B cell (primary cell): Measurements from ENCODE around the gene ZNF621. TPM values are rescaled to one million over a fixed set of nuclear protein-coding genes. Genes with fewer than 3 reads are reported as not detected.
A peak's percentile ranks its signal among the peaks of the same experiment; 100 is the strongest.

Source experiments
- ATAC-seq: fragments of 200-7000 bp; cut with Tn5 transposase; one replicate; pipeline ENCODE4 v1.10.0; 2021; ENCODE audit warnings: low read depth, mild to moderate bottlenecking, moderate number of reproducible peaks, moderate library complexity
- CTCF ChIA-PET: fragments of 350-600 bp; sonication (Branson Sonifier 250); formaldehyde crosslinking; loops from one replicate; lab custom pipeline; 2021; ENCODE audit warnings: antibody characterized with exemption, inconsistent platforms; lab: Charles Lee
- POLR2A ChIA-PET: fragments of 350-600 bp; sonication (Branson Sonifier 250); formaldehyde crosslinking; loops from one replicate; lab custom pipeline; 2021; ENCODE audit warnings: antibody characterized with exemption; lab: Charles Lee
- DNase-seq: peaks from one replicate; pipeline ENCODE4 v3.0.0; 2013
- H2AFZ ChIP-seq: 2 replicates; pipeline ENCODE4 v1.6.1; 2012; ENCODE audit warnings: mild to moderate bottlenecking, low read depth, low read length; ENCODE audit not compliant: insufficient read depth, poor library complexity, severe bottlenecking
- H3K27ac ChIP-seq, 2 donors: 1 replicate in 1 of 2; 2 replicates in 1 of 2; pipeline ENCODE4 v1.5.1; 2012 to 2013; ENCODE audit warnings: low read length in 2 of 2, mild to moderate bottlenecking in 2 of 2, moderate library complexity in 1 of 2
- H3K27me3 ChIP-seq, 4 experiments: fragments of 200-600 bp in 1 of 4; sonication (generic) in 1 of 4; replicated peaks in 1 of 4; 1 replicate in 2 of 4; 2 replicates in 2 of 4; pipeline versions ENCODE4 v1.6.1 to v1.7.0; 2013 to 2016; ENCODE audit warnings: low read length in 3 of 4, mild to moderate bottlenecking in 2 of 4, mixed read lengths in 1 of 4, moderate library complexity in 1 of 4; ENCODE audit not compliant: insufficient read depth in 4 of 4, control insufficient read depth in 3 of 4; ENCODE audit errors: control extremely low read depth in 1 of 4
- H3K36me3 ChIP-seq, 2 experiments: replicated peaks in 1 of 2; 1 replicate in 1 of 2; 2 replicates in 1 of 2; pipeline versions ENCODE4 v1.6.1 to v1.7.1; 2013; ENCODE audit warnings: low read length in 1 of 2; ENCODE audit not compliant: insufficient read depth in 2 of 2, control insufficient read depth in 1 of 2; ENCODE audit errors: control extremely low read depth in 1 of 2, extremely low read depth in 1 of 2
- H3K4me1 ChIP-seq, 2 donors: fragments of 200-600 bp in 1 of 2; sonication (generic) in 1 of 2; 1 replicate in 1 of 2; 2 replicates in 1 of 2; pipeline versions ENCODE4 v1.5.1 to v1.6.1; 2013 to 2017; ENCODE audit warnings: low read length in 2 of 2; ENCODE audit not compliant: control insufficient read depth in 2 of 2, insufficient read depth in 2 of 2
- H3K4me2 ChIP-seq: replicated peaks from 2 replicates; pipeline ENCODE3; 2012; ENCODE audit warnings: mild to moderate bottlenecking, low read depth, low read length; ENCODE audit not compliant: poor library complexity, severe bottlenecking
- H3K4me3 ChIP-seq, 5 experiments: fragments of 200-600 bp in 1 of 5; sonication (generic) in 1 of 5; 1 replicate in 3 of 5; 2 replicates in 2 of 5; pipeline versions ENCODE4 v1.5.1 to v1.7.0; 2011 to 2016; ENCODE audit warnings: low read length in 4 of 5, mild to moderate bottlenecking in 4 of 5, low read depth in 2 of 5, control low read depth in 1 of 5, moderate library complexity in 1 of 5; ENCODE audit not compliant: insufficient read depth in 1 of 5; ENCODE audit errors: control extremely low read depth in 1 of 5, extremely low read depth in 1 of 5
- H3K79me2 ChIP-seq: fragments of 200-600 bp; sonication (generic); one replicate; pipeline ENCODE4 v1.6.0; 2016; ENCODE audit warnings: low read length; ENCODE audit not compliant: control insufficient read depth, insufficient read depth
- H3K9ac ChIP-seq: fragments of 200-600 bp; sonication (generic); 2 replicates; pipeline ENCODE4 v1.6.1; 2017; ENCODE audit warnings: mild to moderate bottlenecking, low read length, moderate library complexity
- H3K9me3 ChIP-seq, 3 donors: one replicate each; pipeline versions ENCODE4 v1.6.1 to v1.7.1; 2013; ENCODE audit warnings: low read length in 2 of 3; ENCODE audit not compliant: control insufficient read depth in 2 of 3, insufficient read depth in 1 of 3; ENCODE audit errors: control extremely low read depth in 1 of 3
- H4K20me1 ChIP-seq: 2 replicates; pipeline ENCODE4 v1.6.0; 2012; ENCODE audit warnings: mild to moderate bottlenecking, low read length; ENCODE audit not compliant: insufficient read depth, control insufficient read depth, poor library complexity, severe bottlenecking
- H3K27ac Mint-ChIP-seq: one replicate; pipeline ENCODE4 v1.8.0; 2021; ENCODE audit warnings: mixed read lengths
- H3K27me3 Mint-ChIP-seq: one replicate; pipeline ENCODE4 v1.8.0; 2021; ENCODE audit warnings: mixed read lengths
- H3K4me1 Mint-ChIP-seq: one replicate; pipeline ENCODE4 v1.8.0; 2021; ENCODE audit warnings: mixed read lengths
- H3K4me3 Mint-ChIP-seq: one replicate; pipeline ENCODE4 v1.8.0; 2021; ENCODE audit warnings: mixed read lengths
- H3K9me3 Mint-ChIP-seq: one replicate; pipeline ENCODE4 v1.8.0; 2022; ENCODE audit warnings: mixed read lengths; ENCODE audit not compliant: insufficient read depth
- EZH2 ChIP-seq: IDR thresholded peaks from 2 replicates; pipeline ENCODE4 v1.6.1; 2012; ENCODE audit warnings: borderline replicate concordance, low read depth, mild to moderate bottlenecking, moderate library complexity, low read length; ENCODE audit not compliant: insufficient read depth, poor library complexity, severe bottlenecking
- WGBS: methylation state at CpG from one replicate; pipeline ENCODE4 v1.1.5; 2013; ENCODE audit warnings: missing lambda C conversion rate; ENCODE audit not compliant: insufficient coverage; 5-methylcytosine and 5-hydroxymethylcytosine counted together
- intact Hi-C: fragments of 100-400 bp; cut with micrococcal nuclease; formaldehyde crosslinking; loops from one replicate; pipeline ENCODE4 v1.10.0; 2022
- polyA plus RNA-seq: library from polyadenylated mRNA; depleted of rRNA; stranded (reverse); fragments of >200 nt; gene quantifications from 2 replicates; pipeline ENCODE4 v1.2.3, GENCODE V29; 2012
- total RNA-seq, 2 donors: library from RNA; stranded (reverse); fragments of 120-200 nt in 1 of 2; gene quantifications; 1 replicate in 1 of 2; 2 replicates in 1 of 2; pipeline versions ENCODE4 v1.2.3 to v1.2.4, GENCODE V29; 2013 to 2022
- TF ChIP-seq, protein P1 (sequence below): fragments of 200-600 bp; IDR thresholded peaks from one replicate; pipeline ENCODE4 v1.8.0; 2022; ENCODE audit warnings: antibody characterized with exemption, mild to moderate bottlenecking

ZNF621 gene
- total and polyA plus RNA-seq, 2 donors (not counting 1 experiment from before 2014, with no cell fraction given), result 10.2 to 35.2 TPM

DNA sequence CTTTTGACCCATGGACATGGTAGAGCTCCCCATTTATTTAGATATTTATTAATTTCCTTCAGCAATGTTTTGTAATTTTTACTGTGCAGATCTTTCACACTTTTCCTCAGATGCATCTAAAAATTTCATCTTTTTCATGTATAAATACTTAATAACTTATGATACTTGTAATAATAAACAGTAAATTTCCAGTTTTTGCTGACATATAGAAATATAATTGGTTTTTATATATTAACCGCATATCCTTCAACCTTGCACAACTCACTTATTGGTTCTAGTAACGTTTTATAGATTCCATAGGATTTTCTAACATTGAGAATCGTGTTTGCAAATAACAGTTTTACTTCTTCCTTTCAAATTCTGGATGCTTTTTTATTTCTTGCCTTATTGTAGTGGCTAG, 3.5 kb upstream of the ZNF621 start:
- H3K27me3 ChIP-seq, result no peaks in the 10 kb centered on the region
- H3K27ac ChIP-seq, result no peak overlapping the region
- intact Hi-C loops, result no loop called here
- CTCF ChIA-PET, result no interaction called here
- no peak overlapping the region for H3K4me3 ChIP-seq
- no peak overlapping the region for H3K9ac ChIP-seq
- no peaks in the 10 kb centered on the region for H3K36me3 ChIP-seq
- H3K4me1 ChIP-seq, result peaks cover 16% of the 10 kb centered on the region in 2 donors
- WGBS, result no CpG with 5 or more reads among the region's 3 CpGs
- POLR2A ChIA-PET, result no interaction called here
- no peak overlapping the region for H2AFZ ChIP-seq
- Mint-ChIP-seq H3K9me3 (peaks cover 3% of the 10 kb centered on the region), H3K27me3 (no peaks in the 10 kb centered on the region), H3K4me1 (peaks cover 18% of the 10 kb centered on the region), H3K27ac (no peak overlapping the region), H3K4me3 (no peak overlapping the region)
- H3K4me2 ChIP-seq, result no peak overlapping the region
- no peak for DNase-seq
- H4K20me1 ChIP-seq, result no peaks in the 10 kb centered on the region
- H3K79me2 ChIP-seq, result peaks cover 12% of the 10 kb centered on the region
- no peaks in the 10 kb centered on the region for H3K9me3 ChIP-seq
- no peak for TF ChIP-seq EZH2
- no peak for ATAC-seq

DNA sequence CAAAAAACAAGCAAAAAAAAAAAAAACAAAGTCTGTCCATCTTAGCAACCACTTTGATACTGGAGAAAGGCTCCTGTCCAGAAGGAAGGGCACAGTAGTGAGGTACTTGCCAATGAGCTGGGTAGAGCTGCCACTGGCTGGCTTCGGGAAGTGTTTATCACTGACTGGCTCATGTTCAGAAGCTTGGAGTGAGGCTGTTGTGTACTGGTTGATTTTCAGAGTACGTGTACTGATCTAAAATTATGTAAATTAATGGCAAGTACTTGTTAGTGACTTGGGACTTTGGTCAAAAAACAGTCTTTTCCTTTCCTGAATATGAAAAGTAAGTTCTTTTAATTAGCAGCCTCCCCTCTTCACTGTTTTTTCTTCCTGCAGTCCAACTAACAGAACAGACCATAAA, 979 bp upstream of the ZNF621 start:
- Histone ChIP-seq H2AFZ (peak overlapping the region; percentile 100), H3K27ac (peak overlapping the region; percentile 86 to 91), H3K4me3 (no peak overlapping the region), H3K79me2 (peaks cover 23% of the 10 kb centered on the region), H4K20me1 (no peaks in the 10 kb centered on the region), H3K9me3 (no peaks in the 10 kb centered on the region), H3K4me1 (peaks cover 16% of the 10 kb centered on the region in 2 donors), H3K36me3 (peaks cover 0 to 7% of the 10 kb centered on the region in 2 experiments), H3K27me3 (no peaks in the 10 kb centered on the region), H3K4me2 (no peak overlapping the region), H3K9ac (peak overlapping the region; percentile 96)
- H3K4me3 Mint-ChIP-seq, result peak overlapping the region; percentile 96
- DNase-seq (no peak), ATAC-seq (no peak)
- ChIA-PET CTCF (interaction anchor here (0.6 to 1.9 kb wide), 6 partner anchors 11 to 1668 kb away, joined by 3 to 5 read pairs (median 3); partner anchors contain the start of genes RPL14 and ZNF620), POLR2A (interaction anchor here (0.5 to 1.3 kb wide), 5 partner anchors 13 to 1671 kb away, joined by 3 to 5 read pairs (median 4); partner anchors contain the start of gene CTNNB1)
- WGBS, result 83% methylated on average over 1 of the region's 2 CpGs
- H3K4me1 Mint-ChIP-seq, result peaks cover 24% of the 10 kb centered on the region
- peak overlapping the region; percentile 94 for H3K27ac Mint-ChIP-seq
- TF ChIP-seq, protein P1, sequence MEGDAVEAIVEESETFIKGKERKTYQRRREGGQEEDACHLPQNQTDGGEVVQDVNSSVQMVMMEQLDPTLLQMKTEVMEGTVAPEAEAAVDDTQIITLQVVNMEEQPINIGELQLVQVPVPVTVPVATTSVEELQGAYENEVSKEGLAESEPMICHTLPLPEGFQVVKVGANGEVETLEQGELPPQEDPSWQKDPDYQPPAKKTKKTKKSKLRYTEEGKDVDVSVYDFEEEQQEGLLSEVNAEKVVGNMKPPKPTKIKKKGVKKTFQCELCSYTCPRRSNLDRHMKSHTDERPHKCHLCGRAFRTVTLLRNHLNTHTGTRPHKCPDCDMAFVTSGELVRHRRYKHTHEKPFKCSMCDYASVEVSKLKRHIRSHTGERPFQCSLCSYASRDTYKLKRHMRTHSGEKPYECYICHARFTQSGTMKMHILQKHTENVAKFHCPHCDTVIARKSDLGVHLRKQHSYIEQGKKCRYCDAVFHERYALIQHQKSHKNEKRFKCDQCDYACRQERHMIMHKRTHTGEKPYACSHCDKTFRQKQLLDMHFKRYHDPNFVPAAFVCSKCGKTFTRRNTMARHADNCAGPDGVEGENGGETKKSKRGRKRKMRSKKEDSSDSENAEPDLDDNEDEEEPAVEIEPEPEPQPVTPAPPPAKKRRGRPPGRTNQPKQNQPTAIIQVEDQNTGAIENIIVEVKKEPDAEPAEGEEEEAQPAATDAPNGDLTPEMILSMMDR, result no peak
- TF ChIP-seq EZH2, result no peak
- peaks cover 2% of the 10 kb centered on the region for H3K9me3 Mint-ChIP-seq
- H3K27me3 Mint-ChIP-seq, result no peaks in the 10 kb centered on the region
- intact Hi-C loops, result loop anchor here (1.0 to 2.0 kb wide), 8 partner anchors 17 to 1439 kb away; partner anchors contain the start of genes CTNNB1, EIF1B, RPL14 and ULK4
